ENCODE measurements around the gene SRPK3. TPM values are rescaled to one million over a fixed set of nuclear protein-coding genes. Genes with fewer than 3 reads are reported as not detected.
"Not testable (repeated sequence)": the region's sequence is repeated elsewhere in the genome, so short reads cannot be mapped to it uniquely, and the experiment has no call there.

SRPK3 gene
- total and polyA plus RNA-seq, 2 donors (not counting 3 experiments of a cell fraction or from before 2014, with no cell fraction given), result 0.25 to 0.40 TPM

DNA sequence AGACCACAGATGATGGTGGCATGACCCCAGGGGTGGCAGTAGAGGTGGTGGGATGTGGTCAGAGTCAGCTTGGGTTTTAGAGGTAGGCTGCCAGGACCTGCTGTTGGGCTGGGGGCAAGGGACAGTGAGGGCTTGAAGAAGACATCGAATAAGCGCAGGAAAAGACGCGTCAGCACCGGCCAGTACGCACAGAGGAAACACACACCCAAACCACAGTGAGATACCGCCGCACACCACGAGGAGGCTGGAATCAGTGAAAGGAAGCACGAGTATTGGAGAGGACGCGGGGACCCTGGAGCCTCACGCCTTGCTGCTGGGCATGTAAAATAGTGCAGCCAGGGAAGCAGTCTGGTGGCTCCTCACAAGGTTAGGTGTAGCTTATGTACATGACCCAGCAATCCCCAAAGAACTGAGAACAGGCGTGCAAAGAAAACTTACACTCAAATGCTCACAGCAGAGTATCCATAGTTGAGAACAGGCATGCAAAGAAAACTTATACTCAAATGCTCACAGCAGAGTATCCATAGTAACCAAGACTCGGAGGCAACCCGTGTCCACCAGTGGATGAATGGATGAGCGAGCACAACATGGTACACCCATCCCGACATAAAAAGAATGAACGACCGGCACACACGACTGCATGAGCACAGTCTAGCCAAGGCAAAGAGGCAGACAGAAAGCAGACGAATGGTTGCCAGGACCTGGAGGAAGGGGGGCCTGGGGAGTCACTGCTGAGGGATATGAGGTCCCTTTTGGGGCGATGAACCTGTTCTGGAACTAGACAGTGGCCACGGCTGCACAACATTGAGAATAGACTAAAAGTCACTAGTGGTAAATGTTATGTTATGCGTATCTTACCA, 36.2 kb downstream of the SRPK3 start:
- no peak for TF ChIP-seq FOS (IDR thresholded peaks at IDR 0.05; ENCODE audit: borderline replicate concordance, insufficient read depth, low read length)
- no peak for TF ChIP-seq JUN (IDR thresholded peaks at IDR 0.05; ENCODE audit: borderline replicate concordance, insufficient read depth, insufficient read length, low read depth)
- no peak for TF ChIP-seq POLR2A (IDR thresholded peaks at IDR 0.05; ENCODE audit: low read depth, low read length)
- TF ChIP-seq EZH2 (IDR thresholded peaks at IDR 0.05; ENCODE audit: borderline replicate concordance, low read depth, low read length, severe bottlenecking), result no peak
- TF ChIP-seq, protein P1, sequence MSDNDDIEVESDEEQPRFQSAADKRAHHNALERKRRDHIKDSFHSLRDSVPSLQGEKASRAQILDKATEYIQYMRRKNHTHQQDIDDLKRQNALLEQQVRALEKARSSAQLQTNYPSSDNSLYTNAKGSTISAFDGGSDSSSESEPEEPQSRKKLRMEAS (IDR thresholded peaks at IDR 0.05; ENCODE audit: insufficient read depth, insufficient read length), result no peak
- no peak for TF ChIP-seq POLR2AphosphoS5 (IDR thresholded peaks at IDR 0.05; ENCODE audit: insufficient read depth, low read depth, low read length)
- TF ChIP-seq GATA2 (IDR thresholded peaks at IDR 0.05; ENCODE audit: insufficient read depth, insufficient read length, low read depth, low read length), result no peak
- TF ChIP-seq MYC (IDR thresholded peaks at IDR 0.05; ENCODE audit: low read depth, low read length), result no peak
- TF ChIP-seq, protein P2, sequence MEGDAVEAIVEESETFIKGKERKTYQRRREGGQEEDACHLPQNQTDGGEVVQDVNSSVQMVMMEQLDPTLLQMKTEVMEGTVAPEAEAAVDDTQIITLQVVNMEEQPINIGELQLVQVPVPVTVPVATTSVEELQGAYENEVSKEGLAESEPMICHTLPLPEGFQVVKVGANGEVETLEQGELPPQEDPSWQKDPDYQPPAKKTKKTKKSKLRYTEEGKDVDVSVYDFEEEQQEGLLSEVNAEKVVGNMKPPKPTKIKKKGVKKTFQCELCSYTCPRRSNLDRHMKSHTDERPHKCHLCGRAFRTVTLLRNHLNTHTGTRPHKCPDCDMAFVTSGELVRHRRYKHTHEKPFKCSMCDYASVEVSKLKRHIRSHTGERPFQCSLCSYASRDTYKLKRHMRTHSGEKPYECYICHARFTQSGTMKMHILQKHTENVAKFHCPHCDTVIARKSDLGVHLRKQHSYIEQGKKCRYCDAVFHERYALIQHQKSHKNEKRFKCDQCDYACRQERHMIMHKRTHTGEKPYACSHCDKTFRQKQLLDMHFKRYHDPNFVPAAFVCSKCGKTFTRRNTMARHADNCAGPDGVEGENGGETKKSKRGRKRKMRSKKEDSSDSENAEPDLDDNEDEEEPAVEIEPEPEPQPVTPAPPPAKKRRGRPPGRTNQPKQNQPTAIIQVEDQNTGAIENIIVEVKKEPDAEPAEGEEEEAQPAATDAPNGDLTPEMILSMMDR (IDR thresholded peaks at IDR 0.05; ENCODE audit: extremely low read depth in 1 of 2, insufficient read depth in 1 of 2, low read depth in 1 of 2, low read length in 2 of 2), result no peak
- no peak overlapping the region for H3K4me3 ChIP-seq (replicated peaks in 1 of 3; ENCODE audit: insufficient read depth in 1 of 3, low read depth in 1 of 3, low read length in 3 of 3)
- POLR2A ChIA-PET, result no interaction called here
- no peak overlapping the region for H3K4me2 ChIP-seq (ENCODE audit: insufficient read depth, low read length)
- H3K36me3 ChIP-seq (ENCODE audit: control insufficient read depth in 2 of 2, extremely low read depth in 1 of 2, insufficient read depth in 2 of 2, low read length in 2 of 2), result no peaks in the 10 kb centered on the region
- no peak for FAIRE-seq
- peaks cover 0 to 2% of the 10 kb centered on the region in 2 experiments for H3K27me3 ChIP-seq (ENCODE audit: control insufficient read depth in 2 of 2, insufficient read depth in 2 of 2, low read length in 2 of 2)
- intact Hi-C loops (cut with micrococcal nuclease), result loop anchor here (10.0 kb wide), 1 partner anchor 68 kb away; the partner anchor contains the start of gene L1CAM
- H3K4me1 ChIP-seq (ENCODE audit: control insufficient read depth, extremely low read depth, insufficient read depth, low read length), result peaks cover 4% of the 10 kb centered on the region
- no peaks in the 10 kb centered on the region for H3K79me2 ChIP-seq (ENCODE audit: control insufficient read depth, insufficient read depth, low read length)
- no peaks in the 10 kb centered on the region for H4K20me1 ChIP-seq (replicated peaks; ENCODE audit: control insufficient read depth, extremely low read depth, insufficient read depth, low read length)
- CTCF ChIA-PET, result interaction anchor here (0.9 kb wide), 1 partner anchor 42 kb away, joined by 3 read pairs; no protein-coding TSS in a partner anchor
- no peak overlapping the region for H3K9ac ChIP-seq (replicated peaks; ENCODE audit: extremely low read depth, insufficient read depth, low read length)
- no peaks in the 10 kb centered on the region for H3K9me1 ChIP-seq (replicated peaks; ENCODE audit: control insufficient read depth, extremely low read depth, insufficient read depth, low read length)
- no TSS peak for BruUV-seq (replicated peaks)
- H3K9me3 ChIP-seq (replicated peaks; ENCODE audit: control insufficient read depth, insufficient read depth, low read length), result no peaks in the 10 kb centered on the region
- DNase-seq (ENCODE audit: low read depth, low spot score), result no peak
- no peak overlapping the region for H2AFZ ChIP-seq (ENCODE audit: low read depth, low read length)
- dilution Hi-C loops (cut with MboI; ENCODE audit: extremely low pct_ligation_motif_present, low sequenced_read_pairs), result no loop called here
- H3K27ac ChIP-seq (ENCODE audit: insufficient read depth, low read depth, low read length), result no peak overlapping the region

DNA sequence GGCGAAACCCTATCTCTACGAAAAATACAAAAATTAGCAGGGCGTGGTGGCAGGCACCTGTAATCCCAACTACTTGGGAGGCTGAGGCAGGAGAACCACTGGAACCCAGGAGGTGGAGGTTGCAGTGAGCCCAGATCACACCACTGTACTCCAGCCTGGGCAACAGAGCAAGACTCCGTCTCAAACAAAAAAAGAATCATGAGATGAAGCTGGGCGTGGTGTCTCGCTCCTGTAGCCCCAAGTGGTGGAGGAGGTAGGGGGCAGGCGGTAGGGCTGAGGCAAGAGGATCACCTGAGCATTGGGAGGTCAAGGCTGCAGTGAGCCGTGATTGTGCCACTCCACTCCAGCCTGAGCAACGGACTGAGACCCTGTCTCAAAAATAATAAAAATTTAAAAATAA, 37.2 kb downstream of the SRPK3 start:
- H3K9me1 ChIP-seq (replicated peaks; ENCODE audit: control insufficient read depth, extremely low read depth, insufficient read depth, low read length); H3K4me1 ChIP-seq (ENCODE audit: control insufficient read depth, extremely low read depth, insufficient read depth, low read length); POLR2A ChIA-PET; H3K27me3 ChIP-seq (ENCODE audit: control insufficient read depth in 2 of 2, insufficient read depth in 2 of 2, low read length in 2 of 2); dilution Hi-C loops (cut with MboI; ENCODE audit: extremely low pct_ligation_motif_present, low sequenced_read_pairs); H3K4me3 ChIP-seq (replicated peaks in 1 of 3; ENCODE audit: insufficient read depth in 1 of 3, low read depth in 1 of 3, low read length in 3 of 3); DNase-seq (ENCODE audit: low read depth, low spot score); H3K9me3 ChIP-seq (replicated peaks; ENCODE audit: control insufficient read depth, insufficient read depth, low read length); H3K36me3 ChIP-seq (ENCODE audit: control insufficient read depth in 2 of 2, extremely low read depth in 1 of 2, insufficient read depth in 2 of 2, low read length in 2 of 2); H2AFZ ChIP-seq (ENCODE audit: low read depth, low read length); H3K9ac ChIP-seq (replicated peaks; ENCODE audit: extremely low read depth, insufficient read depth, low read length); H3K27ac ChIP-seq (ENCODE audit: insufficient read depth, low read depth, low read length); H3K79me2 ChIP-seq (ENCODE audit: control insufficient read depth, insufficient read depth, low read length); H3K4me2 ChIP-seq (ENCODE audit: insufficient read depth, low read length); FAIRE-seq; H4K20me1 ChIP-seq (replicated peaks; ENCODE audit: control insufficient read depth, extremely low read depth, insufficient read depth, low read length); BruUV-seq (replicated peaks): not testable (repeated sequence)
- CTCF ChIA-PET, result interaction anchor here (0.6 kb wide), 1 partner anchor 58 kb away, joined by 4 read pairs; no protein-coding TSS in a partner anchor
- intact Hi-C loops (cut with micrococcal nuclease), result loop anchor here (10.0 kb wide), 1 partner anchor 67 kb away; the partner anchor contains the start of gene L1CAM

Data from endothelial cell of umbilical vein (primary cell).